CD14-positive monocyte (primary cell): ENCODE results near the gene CACNA1D. TPM values are rescaled to one million over a fixed set of nuclear protein-coding genes. Genes with fewer than 3 reads are reported as not detected.

Source experiments
- DNase-seq, 3 donors: peaks; one replicate each; pipeline ENCODE4 v3.0.0-alpha.2; 2011 to 2022
- H2AFZ ChIP-seq: 2 replicates; pipeline ENCODE4 v1.6.0; 2012; ENCODE audit warnings: mild to moderate bottlenecking, low read depth, low read length, inconsistent platforms; ENCODE audit not compliant: insufficient read depth, poor library complexity, severe bottlenecking
- H3K27ac ChIP-seq, 2 donors: 1 replicate in 1 of 2; 2 replicates in 1 of 2; pipeline ENCODE4 v1.5.1; 2012 to 2013; ENCODE audit warnings: low read length in 2 of 2, control low read depth in 1 of 2, inconsistent platforms in 1 of 2, low read depth in 1 of 2, mild to moderate bottlenecking in 1 of 2
- H3K27me3 ChIP-seq, 2 donors: one replicate each; pipeline versions ENCODE4 v1.6.0 to v1.6.1; 2011 to 2013; ENCODE audit warnings: low read length in 2 of 2; ENCODE audit not compliant: control insufficient read depth in 2 of 2, insufficient read depth in 2 of 2
- H3K36me3 ChIP-seq, 2 donors: replicated peaks in 1 of 2; 1 replicate in 1 of 2; 2 replicates in 1 of 2; pipeline versions ENCODE4 v1.5.1 to v1.6.1; 2012 to 2013; ENCODE audit warnings: low read length in 2 of 2, control low read depth in 1 of 2, inconsistent platforms in 1 of 2, mild to moderate bottlenecking in 1 of 2; ENCODE audit not compliant: insufficient read depth in 2 of 2, control insufficient read depth in 1 of 2
- H3K4me1 ChIP-seq, 2 donors: 1 replicate in 1 of 2; 2 replicates in 1 of 2; pipeline versions ENCODE4 v1.5.1 to v1.6.1; 2012 to 2013; ENCODE audit warnings: low read length in 2 of 2, control low read depth in 1 of 2, inconsistent platforms in 1 of 2, mild to moderate bottlenecking in 1 of 2, moderate library complexity in 1 of 2; ENCODE audit not compliant: insufficient read depth in 2 of 2, control insufficient read depth in 1 of 2
- H3K4me2 ChIP-seq: replicated peaks from 2 replicates; pipeline ENCODE3; 2012; ENCODE audit warnings: low read length, moderate library complexity, mild to moderate bottlenecking; ENCODE audit not compliant: poor library complexity, severe bottlenecking; ENCODE audit errors: extremely low read depth
- H3K4me3 ChIP-seq, 3 experiments: fragments of 200-600 bp in 1 of 3; sonication (generic) in 1 of 3; replicated peaks in 1 of 3; 1 replicate in 2 of 3; 2 replicates in 1 of 3; pipeline ENCODE4 v1.5.1; 2011 to 2013; ENCODE audit warnings: low read length in 3 of 3, mild to moderate bottlenecking in 3 of 3, control low read depth in 2 of 3, low read depth in 2 of 3, inconsistent platforms in 1 of 3, moderate library complexity in 1 of 3
- H3K79me2 ChIP-seq: 2 replicates; pipeline ENCODE4 v1.6.0; 2012; ENCODE audit warnings: mild to moderate bottlenecking, control low read depth, inconsistent platforms, low read length, moderate library complexity; ENCODE audit not compliant: insufficient read depth
- H3K9ac ChIP-seq: 2 replicates; pipeline ENCODE4 v1.6.0; 2017; ENCODE audit warnings: low read length, mild to moderate bottlenecking; ENCODE audit not compliant: insufficient read depth, poor library complexity, severe bottlenecking
- H3K9me3 ChIP-seq, 2 donors: replicated peaks in 1 of 2; 1 replicate in 1 of 2; 2 replicates in 1 of 2; pipeline versions ENCODE4 v1.5.1 to v1.6.1; 2012 to 2013; ENCODE audit warnings: low read length in 2 of 2, control low read depth in 1 of 2; ENCODE audit not compliant: control insufficient read depth in 1 of 2, insufficient read depth in 1 of 2
- H4K20me1 ChIP-seq: 2 replicates; pipeline ENCODE4 v1.6.0; 2012; ENCODE audit warnings: mild to moderate bottlenecking, low read length, control low read depth, moderate library complexity; ENCODE audit not compliant: insufficient read depth
- H3K27ac Mint-ChIP-seq, 7 donors: one replicate each; pipeline ENCODE4 v1.8.0; 2020; ENCODE audit warnings: mild to moderate bottlenecking in 7 of 7, mixed read lengths in 7 of 7, moderate library complexity in 6 of 7, inconsistent platforms in 2 of 7
- H3K27me3 Mint-ChIP-seq, 3 donors: one replicate each; pipeline ENCODE4 v1.8.0; 2021 to 2022; ENCODE audit warnings: low read depth in 3 of 3, mild to moderate bottlenecking in 3 of 3, mixed read lengths in 3 of 3, moderate library complexity in 3 of 3, inconsistent platforms in 1 of 3
- H3K36me3 Mint-ChIP-seq, 2 donors: one replicate each; pipeline ENCODE4 v1.8.0; 2020; ENCODE audit warnings: mixed read lengths in 2 of 2, inconsistent platforms in 1 of 2, mild to moderate bottlenecking in 1 of 2
- H3K4me1 Mint-ChIP-seq: one replicate; pipeline ENCODE4 v1.8.0; 2020; ENCODE audit warnings: mild to moderate bottlenecking, mixed read lengths
- H3K4me3 Mint-ChIP-seq, 2 donors: one replicate each; pipeline ENCODE4 v1.8.0; 2020; ENCODE audit warnings: mild to moderate bottlenecking in 2 of 2, mixed read lengths in 2 of 2, moderate library complexity in 1 of 2
- H3K9me3 Mint-ChIP-seq, 7 donors: one replicate each; pipeline ENCODE4 v1.8.0; 2020 to 2022; ENCODE audit warnings: mixed read lengths in 7 of 7, mild to moderate bottlenecking in 6 of 7, moderate library complexity in 6 of 7, inconsistent platforms in 2 of 7
- WGBS: methylation state at CpG from one replicate; pipeline ENCODE4 v1.1.5; 2013; ENCODE audit warnings: missing lambda C conversion rate; ENCODE audit not compliant: insufficient coverage; 5-methylcytosine and 5-hydroxymethylcytosine counted together
- intact Hi-C, 2 donors: fragments of 100-400 bp; cut with micrococcal nuclease; formaldehyde crosslinking; loops; one replicate each; pipeline versions ENCODE4 v1.15.0 to v1.15.1; 2023
- polyA plus RNA-seq, 3 donors: library from polyadenylated mRNA; depleted of rRNA in 1 of 3; unstranded in 2 of 3; stranded (reverse) in 1 of 3; fragments of 300-500 nt in 2 of 3; fragments of >200 nt in 1 of 3; fragmentation: Illumina TruSeq in 2 of 3; gene quantifications; 1 replicate in 2 of 3; 2 replicates in 1 of 3; pipeline ENCODE4 v1.2.3, GENCODE V29; 2012 to 2021
- TF ChIP-seq, protein P1 (sequence below): fragments of 200-600 bp; IDR thresholded peaks from one replicate; pipeline ENCODE4 v1.8.0; 2022; ENCODE audit warnings: antibody characterized with exemption, mild to moderate bottlenecking

The CACNA1D gene
- polyA plus RNA-seq, 3 donors: 0.29 to 1.2 (median 0.98) TPM

- 95% methylated on average over 9 of the region's 11 CpGs for WGBS
- Mint-ChIP-seq H3K4me1 (no peaks in the 10 kb centered on the region), H3K36me3 (no peaks in the 10 kb centered on the region), H3K27ac (no peak overlapping the region), H3K27me3 (peaks cover 4 to 15% (median 7%) of the 10 kb centered on the region in 3 donors), H3K4me3 (peak overlapping the region in 1 of 2 donors; percentile 19), H3K9me3 (peaks cover 0 to 4% (median 0%) of the 10 kb centered on the region in 7 donors)
- Histone ChIP-seq H3K36me3 (no peaks in the 10 kb centered on the region), H3K27me3 (peaks cover 3% of the 10 kb centered on the region in 2 donors), H3K4me2 (no peak overlapping the region), H3K9ac (no peak overlapping the region), H3K4me1 (no peaks in the 10 kb centered on the region), H3K9me3 (no peaks in the 10 kb centered on the region), H3K4me3 (no peak overlapping the region), H4K20me1 (no peaks in the 10 kb centered on the region), H3K27ac (no peak overlapping the region), H2AFZ (no peak overlapping the region), H3K79me2 (no peaks in the 10 kb centered on the region)
- TF ChIP-seq, protein P1, sequence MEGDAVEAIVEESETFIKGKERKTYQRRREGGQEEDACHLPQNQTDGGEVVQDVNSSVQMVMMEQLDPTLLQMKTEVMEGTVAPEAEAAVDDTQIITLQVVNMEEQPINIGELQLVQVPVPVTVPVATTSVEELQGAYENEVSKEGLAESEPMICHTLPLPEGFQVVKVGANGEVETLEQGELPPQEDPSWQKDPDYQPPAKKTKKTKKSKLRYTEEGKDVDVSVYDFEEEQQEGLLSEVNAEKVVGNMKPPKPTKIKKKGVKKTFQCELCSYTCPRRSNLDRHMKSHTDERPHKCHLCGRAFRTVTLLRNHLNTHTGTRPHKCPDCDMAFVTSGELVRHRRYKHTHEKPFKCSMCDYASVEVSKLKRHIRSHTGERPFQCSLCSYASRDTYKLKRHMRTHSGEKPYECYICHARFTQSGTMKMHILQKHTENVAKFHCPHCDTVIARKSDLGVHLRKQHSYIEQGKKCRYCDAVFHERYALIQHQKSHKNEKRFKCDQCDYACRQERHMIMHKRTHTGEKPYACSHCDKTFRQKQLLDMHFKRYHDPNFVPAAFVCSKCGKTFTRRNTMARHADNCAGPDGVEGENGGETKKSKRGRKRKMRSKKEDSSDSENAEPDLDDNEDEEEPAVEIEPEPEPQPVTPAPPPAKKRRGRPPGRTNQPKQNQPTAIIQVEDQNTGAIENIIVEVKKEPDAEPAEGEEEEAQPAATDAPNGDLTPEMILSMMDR: no peak
- DNase-seq: no peak
- intact Hi-C loops: no loop called here
Observed at GRCh38 chr3:53566461-53567145, 72.2 kb downstream of the CACNA1D start.

- Histone ChIP-seq H3K27ac (no peak overlapping the region), H3K9ac (no peak overlapping the region), H3K36me3 (no peaks in the 10 kb centered on the region), H2AFZ (no peak overlapping the region), H3K4me1 (no peaks in the 10 kb centered on the region), H3K79me2 (no peaks in the 10 kb centered on the region), H3K4me3 (no peak overlapping the region), H3K27me3 (peaks cover 0 to 3% of the 10 kb centered on the region in 2 donors), H3K4me2 (no peak overlapping the region), H4K20me1 (no peaks in the 10 kb centered on the region), H3K9me3 (no peaks in the 10 kb centered on the region)
- WGBS: no CpG with 5 or more reads among the region's 2 CpGs
- intact Hi-C loops: no loop called here
- no peaks in the 10 kb centered on the region for H3K36me3 Mint-ChIP-seq
- H3K4me3 Mint-ChIP-seq: no peak overlapping the region
- TF ChIP-seq, protein P1: no peak
- DNase-seq: no peak
- peaks cover 0 to 3% (median 0%) of the 10 kb centered on the region in 7 donors for H3K9me3 Mint-ChIP-seq
- H3K27me3 Mint-ChIP-seq: peaks cover 2 to 6% (median 5%) of the 10 kb centered on the region in 3 donors
- no peaks in the 10 kb centered on the region for H3K4me1 Mint-ChIP-seq
- no peak overlapping the region for H3K27ac Mint-ChIP-seq
Observed at GRCh38 chr3:53570081-53570480, 75.7 kb downstream of the CACNA1D start.
